ENCODE measurements around the gene PUS7. TPM values are rescaled to one million over a fixed set of nuclear protein-coding genes. Genes with fewer than 3 reads are reported as not detected.

Gene PUS7, protein sequence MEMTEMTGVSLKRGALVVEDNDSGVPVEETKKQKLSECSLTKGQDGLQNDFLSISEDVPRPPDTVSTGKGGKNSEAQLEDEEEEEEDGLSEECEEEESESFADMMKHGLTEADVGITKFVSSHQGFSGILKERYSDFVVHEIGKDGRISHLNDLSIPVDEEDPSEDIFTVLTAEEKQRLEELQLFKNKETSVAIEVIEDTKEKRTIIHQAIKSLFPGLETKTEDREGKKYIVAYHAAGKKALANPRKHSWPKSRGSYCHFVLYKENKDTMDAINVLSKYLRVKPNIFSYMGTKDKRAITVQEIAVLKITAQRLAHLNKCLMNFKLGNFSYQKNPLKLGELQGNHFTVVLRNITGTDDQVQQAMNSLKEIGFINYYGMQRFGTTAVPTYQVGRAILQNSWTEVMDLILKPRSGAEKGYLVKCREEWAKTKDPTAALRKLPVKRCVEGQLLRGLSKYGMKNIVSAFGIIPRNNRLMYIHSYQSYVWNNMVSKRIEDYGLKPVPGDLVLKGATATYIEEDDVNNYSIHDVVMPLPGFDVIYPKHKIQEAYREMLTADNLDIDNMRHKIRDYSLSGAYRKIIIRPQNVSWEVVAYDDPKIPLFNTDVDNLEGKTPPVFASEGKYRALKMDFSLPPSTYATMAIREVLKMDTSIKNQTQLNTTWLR
- 10 to 100 TPM in 5 of 7 donors, 1 to 10 TPM in 2; 6.6 to 19.6 (median 13.6) TPM for total RNA-seq
- 1 to 10 TPM; 4.0 to 9.0 TPM for polyA plus RNA-seq
- long read RNA-seq, donor 1, partial matches to known transcripts = 7 of 10 reads
- long read RNA-seq, donor 1, other reads (novel, unspliced or antisense) = 1 of 10 reads
- long read RNA-seq, donor 2, transcript PUS7-202 (16 exons, 2,356 nt) = major isoform, 5 of 5 reads
- long read RNA-seq, donor 2, partial matches to known transcripts = 0 of 5 reads
- long read RNA-seq, donor 2, other reads (novel, unspliced or antisense) = 0 of 5 reads
- long read RNA-seq, donor 3, transcript PUS7-202 (16 exons, 2,356 nt) = major isoform, 10 of 22 reads
- long read RNA-seq, donor 3, transcript PUS7-201 (16 exons, 3,480 nt) = minor isoform, 5 of 22 reads
- long read RNA-seq, donor 3, partial matches to known transcripts = 6 of 22 reads
- long read RNA-seq, donor 3, other reads (novel, unspliced or antisense) = 1 of 22 reads

DNA sequence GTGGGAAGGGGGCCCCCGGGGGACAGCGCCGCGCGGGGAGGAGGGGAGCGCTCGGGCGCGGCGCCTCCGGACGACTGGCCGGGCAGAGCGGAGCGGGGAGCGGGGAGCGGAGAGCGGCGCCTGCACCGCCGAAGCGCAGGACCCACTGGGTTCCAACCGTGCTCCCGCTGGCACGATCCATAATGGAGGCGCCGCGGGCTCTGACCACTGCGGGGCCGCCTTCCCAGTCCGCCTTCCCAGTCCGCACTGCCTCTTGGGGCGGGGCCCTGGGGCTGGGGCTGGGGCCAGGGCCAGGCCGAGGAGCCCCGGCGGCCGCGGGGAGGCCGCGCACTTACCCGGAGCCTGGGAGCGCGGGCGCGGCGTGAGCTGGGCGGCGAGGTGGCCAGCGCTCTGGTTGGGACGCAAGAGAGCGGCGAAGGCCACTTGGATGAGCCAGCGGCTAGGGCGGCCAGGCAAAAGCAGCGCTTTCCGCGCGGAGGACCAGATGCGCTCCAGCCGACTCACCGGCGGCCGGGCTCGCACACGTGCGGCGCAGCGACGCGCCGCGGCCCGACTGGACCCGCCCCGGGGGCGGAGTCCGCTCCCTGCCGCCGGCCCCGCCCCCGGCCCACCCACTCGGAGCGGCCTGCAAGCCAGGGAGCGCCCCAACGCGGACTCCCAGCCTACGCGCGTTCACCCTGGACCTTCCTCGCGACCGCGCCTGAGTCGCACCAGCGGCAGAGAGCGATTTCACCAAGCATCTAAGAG, at the start of gene PUS7:
TSS of gene PUS7 (minus strand) at position 555 of the 747 bp plus-strand sequence. CDS start 13,759 bp downstream, outside the sequence.
- peak within 1 kb of the TSS; percentile 79 for H3K4me3 ChIP-seq
- no peak for TF ChIP-seq EP300 (IDR thresholded peaks at IDR 0.05)
- TF ChIP-seq POLR2A (IDR thresholded peaks at IDR 0.05) = peak; percentile 46
- H3K27ac ChIP-seq = peak within 1 kb of the TSS; percentile 65 to 88
- peak; percentile 85 to 92 (median 88) for DNase-seq
- intact Hi-C loops (cut with DNase I) = no loop called here
- no peaks in the 10 kb centered on the region for H3K4me1 ChIP-seq (ENCODE audit: insufficient read depth)
- WGBS, 3 donors = 0 to 1% (median 1%) methylated on average over 38 to 96 of the region's 96 CpGs
- H3K27me3 ChIP-seq = no peaks in the 10 kb centered on the region
- H3K9me3 ChIP-seq = no peaks in the 10 kb centered on the region
- no peaks in the 10 kb centered on the region for H3K36me3 ChIP-seq

DNA sequence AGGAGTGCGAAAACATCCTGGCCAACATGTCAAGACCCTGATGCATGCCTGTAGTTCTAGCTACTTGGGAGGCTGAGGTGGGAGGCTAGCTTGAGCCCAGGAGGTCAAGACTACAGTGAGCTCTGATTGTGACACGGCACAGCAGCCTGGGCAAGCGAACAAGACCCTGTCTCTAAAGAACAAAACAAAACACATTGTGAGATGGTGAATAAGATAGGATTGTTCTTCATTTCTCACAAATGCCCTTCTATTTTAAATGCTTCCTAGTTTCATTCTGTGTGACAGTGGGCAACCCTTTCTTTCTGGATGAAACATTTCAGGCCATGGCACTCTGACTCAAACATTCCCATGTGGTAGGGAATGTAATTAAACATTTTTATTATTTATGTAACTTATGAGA, 45.8 kb upstream of the PUS7 start:
- Histone ChIP-seq H3K27ac (no peak overlapping the region), H3K27me3 (no peaks in the 10 kb centered on the region), H3K4me1 (ENCODE audit: insufficient read depth) (no peaks in the 10 kb centered on the region), H3K4me3 (no peak overlapping the region), H3K9me3 (no peaks in the 10 kb centered on the region), H3K36me3 (no peaks in the 10 kb centered on the region)
- TF ChIP-seq EP300 (IDR thresholded peaks at IDR 0.05) (no peak), POLR2A (IDR thresholded peaks at IDR 0.05) (no peak)
- TF ChIP-seq, protein P1, sequence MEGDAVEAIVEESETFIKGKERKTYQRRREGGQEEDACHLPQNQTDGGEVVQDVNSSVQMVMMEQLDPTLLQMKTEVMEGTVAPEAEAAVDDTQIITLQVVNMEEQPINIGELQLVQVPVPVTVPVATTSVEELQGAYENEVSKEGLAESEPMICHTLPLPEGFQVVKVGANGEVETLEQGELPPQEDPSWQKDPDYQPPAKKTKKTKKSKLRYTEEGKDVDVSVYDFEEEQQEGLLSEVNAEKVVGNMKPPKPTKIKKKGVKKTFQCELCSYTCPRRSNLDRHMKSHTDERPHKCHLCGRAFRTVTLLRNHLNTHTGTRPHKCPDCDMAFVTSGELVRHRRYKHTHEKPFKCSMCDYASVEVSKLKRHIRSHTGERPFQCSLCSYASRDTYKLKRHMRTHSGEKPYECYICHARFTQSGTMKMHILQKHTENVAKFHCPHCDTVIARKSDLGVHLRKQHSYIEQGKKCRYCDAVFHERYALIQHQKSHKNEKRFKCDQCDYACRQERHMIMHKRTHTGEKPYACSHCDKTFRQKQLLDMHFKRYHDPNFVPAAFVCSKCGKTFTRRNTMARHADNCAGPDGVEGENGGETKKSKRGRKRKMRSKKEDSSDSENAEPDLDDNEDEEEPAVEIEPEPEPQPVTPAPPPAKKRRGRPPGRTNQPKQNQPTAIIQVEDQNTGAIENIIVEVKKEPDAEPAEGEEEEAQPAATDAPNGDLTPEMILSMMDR (IDR thresholded peaks at IDR 0.05) = no peak
- intact Hi-C loops (cut with DNase I) = no loop called here
- whole genome bisulfite sequencing, 3 donors = 82 to 89% (median 88%) methylated on average over 3 of the region's 3 CpGs
- DNase-seq = no peak

DNA sequence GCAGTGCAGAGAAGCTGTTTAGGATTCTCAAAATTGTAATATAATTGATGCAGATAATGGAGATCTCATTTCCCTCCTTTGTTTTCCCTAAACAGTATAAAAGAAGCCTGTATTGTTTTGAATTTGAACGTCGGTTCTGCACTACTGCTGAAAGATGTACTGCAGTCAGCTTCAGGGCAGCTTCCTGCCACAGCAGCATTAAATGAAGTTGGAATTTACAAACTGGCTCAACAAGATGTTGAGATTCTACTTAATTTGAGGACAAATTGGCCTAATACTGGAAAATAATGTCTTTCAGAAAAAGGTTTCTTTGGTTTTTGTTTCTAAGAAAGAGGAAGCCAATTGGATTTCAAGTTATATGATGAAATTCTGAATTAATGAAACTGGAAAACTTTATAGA, 45.0 kb upstream of the PUS7 start:
- Histone ChIP-seq H3K4me3 (no peak overlapping the region), H3K9me3 (no peaks in the 10 kb centered on the region), H3K27ac (no peak overlapping the region), H3K36me3 (no peaks in the 10 kb centered on the region), H3K4me1 (ENCODE audit: insufficient read depth) (no peaks in the 10 kb centered on the region), H3K27me3 (no peaks in the 10 kb centered on the region)
- intact Hi-C loops (cut with DNase I) = no loop called here
- no peak for TF ChIP-seq EP300 (IDR thresholded peaks at IDR 0.05)
- no peak for TF ChIP-seq POLR2A (IDR thresholded peaks at IDR 0.05)
- TF ChIP-seq, protein P1 (IDR thresholded peaks at IDR 0.05) = no peak
- WGBS, 3 donors = 10 to 45% (median 19%) methylated on average over 2 of the region's 2 CpGs
- no peak for DNase-seq

DNA sequence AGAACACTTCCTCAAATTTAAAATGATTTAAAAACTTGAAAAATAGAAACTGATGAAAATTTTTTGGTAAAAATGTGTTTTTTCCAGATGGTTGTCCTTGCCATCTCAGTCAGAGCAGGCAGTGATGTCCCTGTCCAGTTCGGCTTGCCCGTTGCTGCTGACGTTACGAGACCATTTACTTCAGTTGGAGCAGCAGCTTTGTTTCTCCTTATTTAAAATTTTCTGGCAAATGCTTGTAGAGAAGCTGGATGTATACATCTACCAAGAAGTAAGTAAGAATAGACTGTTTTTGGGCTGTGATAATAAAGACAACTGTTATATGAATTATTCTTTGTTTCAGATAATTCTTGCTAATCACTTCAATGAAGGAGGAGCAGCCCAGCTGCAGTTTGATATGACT, 43.1 kb upstream of the PUS7 start:
- Histone ChIP-seq H3K36me3 (no peaks in the 10 kb centered on the region), H3K27ac (no peak overlapping the region), H3K9me3 (no peaks in the 10 kb centered on the region), H3K4me3 (no peak overlapping the region), H3K4me1 (ENCODE audit: insufficient read depth) (no peaks in the 10 kb centered on the region), H3K27me3 (no peaks in the 10 kb centered on the region)
- DNase-seq = no peak
- intact Hi-C loops (cut with DNase I) = no loop called here
- TF ChIP-seq EP300 (IDR thresholded peaks at IDR 0.05) (no peak), POLR2A (IDR thresholded peaks at IDR 0.05) (no peak)
- TF ChIP-seq, protein P1 (IDR thresholded peaks at IDR 0.05) = no peak
- WGBS, 3 donors = 97 to 98% (median 97%) methylated on average over 4 of the region's 4 CpGs
